Jurkat, Clone E6-1 (cell line): ENCODE measurements around the gene ELP1.

Source experiments
- DNase-seq: peaks from one replicate; pipeline ENCODE4 v3.0.0-alpha.2; 2011; ENCODE audit warnings: low read depth, low spot score
- H3K4me3 ChIP-seq: 2 replicates; pipeline ENCODE4 v1.5.1; 2011; ENCODE audit warnings: mild to moderate bottlenecking, low read length, control low read depth, moderate library complexity

The ELP1 gene

GRCh38 chr9:108835831-108836230 lies 98.1 kb downstream of the ELP1 start:
- DNase-seq: no peak
- H3K4me3 ChIP-seq: no peak overlapping the region

DNA sequence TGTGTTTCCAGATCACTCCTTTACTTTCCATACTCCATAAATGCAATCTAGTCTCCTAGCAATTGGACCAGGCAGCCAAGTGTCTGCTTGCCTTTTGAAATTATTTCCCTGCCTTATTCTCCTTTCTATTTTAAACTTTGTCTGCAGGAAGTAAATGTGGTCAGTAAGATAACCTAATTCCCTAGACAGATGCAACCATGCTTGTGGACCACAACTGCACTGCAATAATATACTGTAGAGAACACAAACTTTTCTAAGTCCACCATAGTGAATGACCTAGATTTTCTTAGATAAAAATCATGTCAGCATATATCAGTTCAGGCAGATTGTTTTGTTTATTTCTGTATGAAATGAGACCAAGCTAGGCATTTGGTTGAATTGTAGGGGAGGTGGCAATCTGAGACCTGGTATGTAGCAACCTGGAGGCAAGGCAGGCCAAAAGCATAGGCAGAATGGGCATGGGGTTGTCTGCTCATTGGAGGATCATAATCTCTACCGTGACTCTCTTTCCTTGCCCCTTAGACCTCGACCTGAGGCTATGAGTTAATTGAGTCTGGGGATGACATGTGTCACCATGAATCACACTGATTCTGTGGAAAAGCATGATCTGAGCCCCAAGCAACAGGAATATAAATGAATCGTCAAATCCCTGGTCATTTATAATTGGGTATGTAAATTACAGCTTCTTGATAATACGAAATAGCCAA lies 98.8 kb downstream of the ELP1 start:
- H3K4me3 ChIP-seq: no peak overlapping the region
- DNase-seq: no peak

- no peak for DNase-seq
- H3K4me3 ChIP-seq: no peak overlapping the region
These were observed 101.8 kb downstream of the ELP1 start for GRCh38 chr9:108832179-108832500.

DNA sequence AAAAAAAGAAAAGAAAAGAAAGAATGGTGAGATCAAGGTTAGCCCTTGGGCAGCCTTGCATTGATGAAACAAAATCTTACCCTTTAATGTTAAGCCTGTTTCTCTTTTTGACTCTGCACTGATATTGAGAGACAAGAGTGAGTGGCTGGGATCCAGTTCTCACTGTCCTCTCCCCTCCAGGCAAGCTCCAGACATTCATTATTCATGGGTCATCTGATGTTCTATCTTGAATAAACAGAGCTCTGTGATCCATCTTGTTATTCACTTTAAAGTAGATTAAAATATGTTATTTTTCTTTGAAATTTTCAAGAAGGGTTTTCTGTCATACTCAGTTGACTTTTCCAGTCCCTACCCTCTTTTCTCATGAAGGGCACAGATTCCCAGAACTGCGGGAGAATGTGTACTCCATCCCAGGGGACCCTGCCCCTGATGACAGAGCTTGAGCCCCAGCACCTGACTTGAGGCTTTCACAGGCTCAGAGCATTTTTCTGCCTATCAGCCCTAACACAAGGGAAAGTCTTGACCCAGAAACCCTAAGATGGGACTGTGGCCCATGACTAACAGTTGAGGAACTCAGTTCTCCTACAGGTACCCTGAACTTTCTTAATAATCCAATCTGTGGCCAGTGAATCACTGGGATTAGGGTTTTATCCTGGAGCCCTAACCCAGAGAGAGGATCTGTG lies 102.3 kb downstream of the ELP1 start:
- H3K4me3 ChIP-seq: no peak overlapping the region
- DNase-seq: no peak

GRCh38 chr9:108830272-108830671 lies 103.7 kb downstream of the ELP1 start:
- DNase-seq: no peak
- no peak overlapping the region for H3K4me3 ChIP-seq

- no peak overlapping the region for H3K4me3 ChIP-seq
- no peak for DNase-seq
These were observed 110.1 kb downstream of the ELP1 start for GRCh38 chr9:108823829-108824228.
